ENCODE results near the gene CACYBP. TPM values are rescaled to one million over a fixed set of nuclear protein-coding genes. Genes with fewer than 3 reads are reported as not detected.

The CACYBP gene
- total RNA-seq, 2 experiments from 2014 or later, result 140 to 146 TPM

GRCh38 chr1:174997041-174997440 is 2.7 kb upstream of the CACYBP start:
- POLR2A ChIA-PET, result interaction anchor here (4.9 kb wide), 1 partner anchor 30 kb away, joined by 338 read pairs; no protein-coding TSS in a partner anchor
- no peaks in the 10 kb centered on the region for H3K9me3 Mint-ChIP-seq

GRCh38 chr1:174998569-174999215 is 1.1 kb upstream of the CACYBP start:
- Mint-ChIP-seq H3K4me3 (no peak overlapping the region), H3K27ac (no peak overlapping the region), H3K9me3 (no peaks in the 10 kb centered on the region), H3K27me3 (no peaks in the 10 kb centered on the region), H3K36me3 (ENCODE audit: low read depth) (peaks cover 12% of the 10 kb centered on the region), H3K4me1 (ENCODE audit: low read depth) (peaks cover 39% of the 10 kb centered on the region)
- DNase-seq (peak in 13 of 14 experiments; percentile 17 to 85 (median 27)), ATAC-seq (ENCODE audit: poor library complexity) (peak; percentile 2)
- Histone ChIP-seq H3K4me3 (ENCODE audit: low read length) (peak overlapping the region; percentile 70), H3K27ac (ENCODE audit: low read depth in 1 of 2, low read length in 2 of 2) (peak overlapping the region; percentile 96 to 100), H3K9me3 (ENCODE audit: control insufficient read depth in 1 of 2, insufficient read depth in 1 of 2, low read length in 2 of 2) (no peaks in the 10 kb centered on the region), H3K4me1 (ENCODE audit: insufficient read depth, low read length) (peaks cover 23% of the 10 kb centered on the region), H3K27me3 (ENCODE audit: control insufficient read depth in 1 of 2, insufficient read depth in 2 of 2, low read length in 2 of 2) (no peaks in the 10 kb centered on the region), H3K36me3 (ENCODE audit: insufficient read depth, low read length) (no peaks in the 10 kb centered on the region)
- POLR2A ChIA-PET, result interaction anchor here (0.7 to 4.9 kb wide), 42 partner anchors 8 to 1793 kb away, joined by 3 to 338 read pairs (median 8); partner anchors contain the start of genes CENPL, COP1, DARS2 and GAS5
- TF ChIP-seq CTCF (IDR thresholded peaks at IDR 0.05), result peak; percentile 77
- CTCF ChIA-PET, result interaction anchor here (0.8 to 4.5 kb wide), 11 partner anchors 9 to 199 kb away, joined by 3 to 30 read pairs (median 4); partner anchors contain the start of gene MRPS14
- intact Hi-C loops (cut with DNase I, micrococcal nuclease), result loop anchor here (1.0 to 5.0 kb wide), 10 partner anchors 25 to 1131 kb away; partner anchors contain the start of genes GAS5 (in 1 of the 2), MRPS14 (in 1 of the 2) and ZBTB37 (in 1 of the 2)

More at GRCh38 chr1:174997041-174997440, 2.7 kb upstream of the CACYBP start:
- H3K4me1 Mint-ChIP-seq (ENCODE audit: low read depth), result peaks cover 24% of the 10 kb centered on the region
- H3K4me1 ChIP-seq (ENCODE audit: insufficient read depth, low read length), result peaks cover 18% of the 10 kb centered on the region
- H3K27ac Mint-ChIP-seq, result no peak overlapping the region
- no peak overlapping the region for H3K4me3 ChIP-seq (ENCODE audit: low read length)
- TF ChIP-seq CTCF (IDR thresholded peaks at IDR 0.05), result no peak
- H3K36me3 ChIP-seq (ENCODE audit: insufficient read depth, low read length), result no peaks in the 10 kb centered on the region
- CTCF ChIA-PET, result interaction anchor here (1.4 to 2.4 kb wide), 2 partner anchors 17 to 29 kb away, joined by 3 to 8 read pairs; no protein-coding TSS in a partner anchor
- H3K9me3 ChIP-seq (ENCODE audit: control insufficient read depth in 1 of 2, insufficient read depth in 1 of 2, low read length in 2 of 2), result no peaks in the 10 kb centered on the region
- H3K4me3 Mint-ChIP-seq, result peak overlapping the region; percentile 36
- H3K27ac ChIP-seq (ENCODE audit: low read depth in 1 of 2, low read length in 2 of 2), result no peak overlapping the region
- H3K36me3 Mint-ChIP-seq (ENCODE audit: low read depth), result peaks cover 8% of the 10 kb centered on the region
- no peak for DNase-seq
- intact Hi-C loops (cut with DNase I, micrococcal nuclease), result loop anchor here in 1 of 2 experiments (5.0 kb wide), 4 partner anchors 35 to 1130 kb away; partner anchors contain the start of genes GAS5 and ZBTB37
- ATAC-seq (ENCODE audit: poor library complexity), result no peak
- no peaks in the 10 kb centered on the region for H3K27me3 ChIP-seq (ENCODE audit: control insufficient read depth in 1 of 2, insufficient read depth in 2 of 2, low read length in 2 of 2)
- H3K27me3 Mint-ChIP-seq, result no peaks in the 10 kb centered on the region

- ChIA-PET CTCF (interaction anchor here (0.8 to 4.5 kb wide), 9 partner anchors 10 to 199 kb away, joined by 3 to 30 read pairs (median 7); partner anchors contain the start of gene MRPS14), POLR2A (interaction anchor here (0.6 to 4.9 kb wide), 51 partner anchors 9 to 1794 kb away, joined by 3 to 338 read pairs (median 5); partner anchors contain the start of genes CENPL, COP1, DARS2 and GAS5)
- H3K36me3 ChIP-seq (ENCODE audit: insufficient read depth, low read length), result peaks cover under 1% of the 10 kb centered on the region
- intact Hi-C loops (cut with DNase I, micrococcal nuclease), result loop anchor here (1.0 to 5.0 kb wide), 8 partner anchors 24 to 1132 kb away; partner anchors contain the start of genes GAS5 (in 1 of the 2), MRPS14 (in 1 of the 2) and ZBTB37 (in 1 of the 2)
- DNase-seq (peak; percentile 95 to 99 (median 97)), ATAC-seq (ENCODE audit: poor library complexity) (peak; percentile 75)
- H3K27me3 ChIP-seq (ENCODE audit: control insufficient read depth in 1 of 2, insufficient read depth in 2 of 2, low read length in 2 of 2), result no peaks in the 10 kb centered on the region
- H3K36me3 Mint-ChIP-seq (ENCODE audit: low read depth), result peaks cover 16% of the 10 kb centered on the region
- H3K27me3 Mint-ChIP-seq, result no peaks in the 10 kb centered on the region
- H3K9me3 Mint-ChIP-seq, result no peaks in the 10 kb centered on the region
- no peak overlapping the region for H3K27ac Mint-ChIP-seq
- H3K27ac ChIP-seq (ENCODE audit: low read depth in 1 of 2, low read length in 2 of 2), result peak overlapping the region; percentile 96 to 100
- peaks cover 23% of the 10 kb centered on the region for H3K4me1 ChIP-seq (ENCODE audit: insufficient read depth, low read length)
- peaks cover 46% of the 10 kb centered on the region for H3K4me1 Mint-ChIP-seq (ENCODE audit: low read depth)
- no peaks in the 10 kb centered on the region for H3K9me3 ChIP-seq (ENCODE audit: control insufficient read depth in 1 of 2, insufficient read depth in 1 of 2, low read length in 2 of 2)
- no peak overlapping the region for H3K4me3 Mint-ChIP-seq
- TF ChIP-seq CTCF (IDR thresholded peaks at IDR 0.05), result no peak
- peak overlapping the region; percentile 70 for H3K4me3 ChIP-seq (ENCODE audit: low read length)
Observed at GRCh38 chr1:174999216-174999935, 371 bp upstream of the CACYBP start.

Measured in CD4-positive, alpha-beta T cell (primary cell).